ENCODE data around the gene LYSET.

GRCh38 chr14:93214598-93214997, 29.5 kb downstream of the LYSET start:
- TF ChIP-seq CTCF (IDR thresholded peaks at IDR 0.05) (no peak), POLR2A (IDR thresholded peaks at IDR 0.05) (no peak)
